HL-60 (cell line): ENCODE data around the gene SMARCB1.

Experiments
- DNase-seq, 2 experiments: peaks; one replicate each; pipeline ENCODE4 v3.0.0-alpha.2; 2010 to 2020; ENCODE audit warnings: low read depth in 1 of 2, low spot score in 1 of 2
- H3K27ac ChIP-seq: fragments of 250-450 bp; sonication (Bioruptor Pico); replicated peaks from 2 replicates; pipeline ENCODE4 v1.5.1; 2020; ENCODE audit warnings: mild to moderate bottlenecking, moderate library complexity
- H3K27me3 ChIP-seq: fragments of 250-450 bp; sonication (Bioruptor Pico); 2 replicates; pipeline ENCODE4 v1.5.1; 2021; ENCODE audit warnings: mild to moderate bottlenecking, moderate library complexity; ENCODE audit not compliant: insufficient read depth, poor library complexity, severe bottlenecking
- H3K4me3 ChIP-seq: replicated peaks from 2 replicates; pipeline ENCODE4 v1.5.1; 2011; ENCODE audit warnings: mild to moderate bottlenecking, control low read depth, low read length; ENCODE audit not compliant: insufficient read depth
- GABPA ChIP-seq: IDR thresholded peaks from 2 replicates; pipeline ENCODE4 v1.6.1; 2012; ENCODE audit warnings: low read depth
- POLR2AphosphoS5 ChIP-seq: IDR thresholded peaks from 2 replicates; pipeline ENCODE4 v1.6.1; 2012; ENCODE audit warnings: low read depth
- SPI1 ChIP-seq: IDR thresholded peaks from 2 replicates; pipeline ENCODE4 v1.6.1; 2012; ENCODE audit warnings: low read depth, mild to moderate bottlenecking, borderline replicate concordance
- TF ChIP-seq, protein P1 (sequence below): IDR thresholded peaks from 2 replicates; pipeline ENCODE4 v1.6.1; 2012; ENCODE audit warnings: low read depth; ENCODE audit not compliant: insufficient replicate concordance
- TF ChIP-seq, protein P2 (sequence below): IDR thresholded peaks from one replicate; pipeline ENCODE4 v1.5.1; 2011; ENCODE audit warnings: low read length, control low read depth, inconsistent platforms; ENCODE audit not compliant: insufficient read depth

Gene SMARCB1

DNA sequence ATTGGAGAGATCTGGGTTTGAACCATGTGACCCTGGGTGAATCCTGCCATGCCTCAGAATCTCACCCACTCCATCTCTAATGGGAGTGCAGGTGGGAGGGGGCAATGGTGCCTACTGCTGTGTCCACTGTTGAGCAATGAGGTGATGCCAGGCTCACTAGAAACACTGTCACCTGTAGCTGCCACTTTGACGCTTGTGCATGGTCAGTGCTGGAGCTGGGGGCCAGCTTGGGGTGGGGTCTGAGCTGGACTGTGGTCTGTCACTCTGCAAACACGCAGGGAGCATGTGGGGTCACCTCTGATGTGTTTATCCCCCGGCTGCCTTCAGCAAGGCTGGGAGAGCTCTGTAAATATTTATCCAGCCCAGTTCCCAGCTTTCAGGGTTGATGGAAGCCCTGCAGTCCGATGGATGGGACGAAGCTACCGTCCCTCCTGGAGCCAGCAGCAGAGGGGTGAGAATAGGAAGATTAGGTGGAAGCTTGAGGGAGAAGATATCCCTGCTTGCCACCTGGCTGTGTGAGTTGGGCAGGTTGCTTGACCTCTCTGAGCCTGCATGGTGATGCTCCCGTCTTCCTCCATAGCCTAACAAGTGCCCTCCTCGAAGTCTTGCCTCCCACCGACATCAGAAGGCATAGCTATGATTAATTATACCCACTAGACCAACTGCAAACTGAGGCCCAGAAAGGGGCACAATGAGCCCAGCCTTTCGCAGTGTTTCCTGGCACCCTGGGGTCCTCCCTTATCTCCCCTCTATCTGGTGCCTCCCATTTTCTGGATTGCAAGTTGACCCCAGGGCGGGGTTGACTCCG is 12.4 kb upstream of the SMARCB1 start:
- TF ChIP-seq, protein P1, sequence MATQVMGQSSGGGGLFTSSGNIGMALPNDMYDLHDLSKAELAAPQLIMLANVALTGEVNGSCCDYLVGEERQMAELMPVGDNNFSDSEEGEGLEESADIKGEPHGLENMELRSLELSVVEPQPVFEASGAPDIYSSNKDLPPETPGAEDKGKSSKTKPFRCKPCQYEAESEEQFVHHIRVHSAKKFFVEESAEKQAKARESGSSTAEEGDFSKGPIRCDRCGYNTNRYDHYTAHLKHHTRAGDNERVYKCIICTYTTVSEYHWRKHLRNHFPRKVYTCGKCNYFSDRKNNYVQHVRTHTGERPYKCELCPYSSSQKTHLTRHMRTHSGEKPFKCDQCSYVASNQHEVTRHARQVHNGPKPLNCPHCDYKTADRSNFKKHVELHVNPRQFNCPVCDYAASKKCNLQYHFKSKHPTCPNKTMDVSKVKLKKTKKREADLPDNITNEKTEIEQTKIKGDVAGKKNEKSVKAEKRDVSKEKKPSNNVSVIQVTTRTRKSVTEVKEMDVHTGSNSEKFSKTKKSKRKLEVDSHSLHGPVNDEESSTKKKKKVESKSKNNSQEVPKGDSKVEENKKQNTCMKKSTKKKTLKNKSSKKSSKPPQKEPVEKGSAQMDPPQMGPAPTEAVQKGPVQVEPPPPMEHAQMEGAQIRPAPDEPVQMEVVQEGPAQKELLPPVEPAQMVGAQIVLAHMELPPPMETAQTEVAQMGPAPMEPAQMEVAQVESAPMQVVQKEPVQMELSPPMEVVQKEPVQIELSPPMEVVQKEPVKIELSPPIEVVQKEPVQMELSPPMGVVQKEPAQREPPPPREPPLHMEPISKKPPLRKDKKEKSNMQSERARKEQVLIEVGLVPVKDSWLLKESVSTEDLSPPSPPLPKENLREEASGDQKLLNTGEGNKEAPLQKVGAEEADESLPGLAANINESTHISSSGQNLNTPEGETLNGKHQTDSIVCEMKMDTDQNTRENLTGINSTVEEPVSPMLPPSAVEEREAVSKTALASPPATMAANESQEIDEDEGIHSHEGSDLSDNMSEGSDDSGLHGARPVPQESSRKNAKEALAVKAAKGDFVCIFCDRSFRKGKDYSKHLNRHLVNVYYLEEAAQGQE, result no peak
- TF ChIP-seq, protein P2, sequence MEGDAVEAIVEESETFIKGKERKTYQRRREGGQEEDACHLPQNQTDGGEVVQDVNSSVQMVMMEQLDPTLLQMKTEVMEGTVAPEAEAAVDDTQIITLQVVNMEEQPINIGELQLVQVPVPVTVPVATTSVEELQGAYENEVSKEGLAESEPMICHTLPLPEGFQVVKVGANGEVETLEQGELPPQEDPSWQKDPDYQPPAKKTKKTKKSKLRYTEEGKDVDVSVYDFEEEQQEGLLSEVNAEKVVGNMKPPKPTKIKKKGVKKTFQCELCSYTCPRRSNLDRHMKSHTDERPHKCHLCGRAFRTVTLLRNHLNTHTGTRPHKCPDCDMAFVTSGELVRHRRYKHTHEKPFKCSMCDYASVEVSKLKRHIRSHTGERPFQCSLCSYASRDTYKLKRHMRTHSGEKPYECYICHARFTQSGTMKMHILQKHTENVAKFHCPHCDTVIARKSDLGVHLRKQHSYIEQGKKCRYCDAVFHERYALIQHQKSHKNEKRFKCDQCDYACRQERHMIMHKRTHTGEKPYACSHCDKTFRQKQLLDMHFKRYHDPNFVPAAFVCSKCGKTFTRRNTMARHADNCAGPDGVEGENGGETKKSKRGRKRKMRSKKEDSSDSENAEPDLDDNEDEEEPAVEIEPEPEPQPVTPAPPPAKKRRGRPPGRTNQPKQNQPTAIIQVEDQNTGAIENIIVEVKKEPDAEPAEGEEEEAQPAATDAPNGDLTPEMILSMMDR, result no peak
- no peak for TF ChIP-seq SPI1
- no peak for TF ChIP-seq POLR2AphosphoS5
- TF ChIP-seq GABPA, result no peak
- DNase-seq, result no peak
- peaks cover 17% of the 10 kb centered on the region for H3K27me3 ChIP-seq
- no peak overlapping the region for H3K4me3 ChIP-seq
- H3K27ac ChIP-seq, result no peak overlapping the region

DNA sequence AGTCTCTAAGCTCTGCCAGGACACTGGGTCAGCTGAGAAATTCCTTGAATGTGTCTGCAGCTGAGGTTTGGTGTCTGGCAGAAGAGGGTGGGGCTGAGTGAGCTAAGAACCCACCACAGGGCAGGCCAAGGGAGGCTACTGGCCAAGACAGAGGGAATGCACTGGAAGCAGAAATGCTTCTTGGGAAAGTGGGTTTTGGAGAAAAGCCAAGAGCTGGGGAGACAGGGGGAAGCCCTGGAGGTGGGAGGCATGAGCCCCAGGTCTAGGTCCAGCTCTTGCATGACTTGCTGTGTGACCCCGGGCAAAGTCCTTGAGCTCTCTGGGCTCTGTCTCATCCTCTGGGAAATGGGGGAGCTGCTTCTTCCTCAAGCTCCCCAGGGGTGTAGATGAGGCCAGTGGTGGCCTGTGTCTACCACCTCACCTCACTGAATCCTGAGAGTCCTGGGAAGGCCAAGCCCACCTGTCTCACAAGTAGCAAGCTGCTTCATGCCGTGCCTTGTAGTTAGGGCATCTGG is 11.8 kb upstream of the SMARCB1 start:
- Histone ChIP-seq H3K27ac (no peak overlapping the region), H3K4me3 (no peak overlapping the region), H3K27me3 (peaks cover 17% of the 10 kb centered on the region)
- no peak for DNase-seq
- TF ChIP-seq, protein P1, result no peak
- TF ChIP-seq POLR2AphosphoS5 (no peak), SPI1 (no peak), GABPA (no peak)
- TF ChIP-seq, protein P2, result no peak

DNA sequence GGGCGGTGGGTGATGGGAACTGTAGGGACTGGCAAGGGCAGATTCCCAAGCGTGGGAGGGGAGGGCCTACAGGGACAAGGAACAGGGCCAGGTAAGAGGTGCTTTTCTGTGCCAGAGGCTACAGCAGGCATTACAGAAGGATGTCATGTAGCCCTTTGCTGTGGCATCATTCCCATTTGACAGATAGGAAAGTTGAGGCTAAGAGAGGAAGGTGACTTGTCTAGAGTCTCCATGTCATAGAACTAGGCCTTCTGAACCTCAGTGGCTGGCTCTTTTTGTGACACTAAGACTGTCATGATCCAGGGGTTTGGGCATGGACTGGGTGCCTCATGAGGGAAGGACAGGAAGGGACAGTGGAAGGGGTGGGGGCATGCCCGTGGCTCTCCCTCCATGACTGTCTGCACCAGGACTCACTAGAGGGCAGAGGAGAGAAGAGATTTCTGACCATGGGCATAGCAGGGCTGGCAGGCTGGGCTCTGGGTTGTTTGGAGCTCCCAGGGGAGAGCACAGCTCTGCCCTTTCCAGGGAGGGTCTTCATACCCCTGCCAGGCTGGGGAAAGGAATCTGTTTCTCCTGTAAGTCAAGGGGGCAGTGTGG is 10.9 kb upstream of the SMARCB1 start:
- Histone ChIP-seq H3K27me3 (peaks cover 17% of the 10 kb centered on the region), H3K27ac (no peak overlapping the region), H3K4me3 (no peak overlapping the region)
- no peak for DNase-seq
- TF ChIP-seq GABPA (no peak), SPI1 (no peak), POLR2AphosphoS5 (no peak)
- TF ChIP-seq, protein P2, result no peak
- TF ChIP-seq, protein P1, result no peak
